ENCODE results near the gene IFNAR1. TPM values are rescaled to one million over a fixed set of nuclear protein-coding genes. Genes with fewer than 3 reads are reported as not detected.
A peak's percentile ranks its signal among the peaks of the same experiment; 100 is the strongest.

IFNAR1 gene
- total RNA-seq, 1 donor from 2014 or later, result 18.7 TPM

DNA sequence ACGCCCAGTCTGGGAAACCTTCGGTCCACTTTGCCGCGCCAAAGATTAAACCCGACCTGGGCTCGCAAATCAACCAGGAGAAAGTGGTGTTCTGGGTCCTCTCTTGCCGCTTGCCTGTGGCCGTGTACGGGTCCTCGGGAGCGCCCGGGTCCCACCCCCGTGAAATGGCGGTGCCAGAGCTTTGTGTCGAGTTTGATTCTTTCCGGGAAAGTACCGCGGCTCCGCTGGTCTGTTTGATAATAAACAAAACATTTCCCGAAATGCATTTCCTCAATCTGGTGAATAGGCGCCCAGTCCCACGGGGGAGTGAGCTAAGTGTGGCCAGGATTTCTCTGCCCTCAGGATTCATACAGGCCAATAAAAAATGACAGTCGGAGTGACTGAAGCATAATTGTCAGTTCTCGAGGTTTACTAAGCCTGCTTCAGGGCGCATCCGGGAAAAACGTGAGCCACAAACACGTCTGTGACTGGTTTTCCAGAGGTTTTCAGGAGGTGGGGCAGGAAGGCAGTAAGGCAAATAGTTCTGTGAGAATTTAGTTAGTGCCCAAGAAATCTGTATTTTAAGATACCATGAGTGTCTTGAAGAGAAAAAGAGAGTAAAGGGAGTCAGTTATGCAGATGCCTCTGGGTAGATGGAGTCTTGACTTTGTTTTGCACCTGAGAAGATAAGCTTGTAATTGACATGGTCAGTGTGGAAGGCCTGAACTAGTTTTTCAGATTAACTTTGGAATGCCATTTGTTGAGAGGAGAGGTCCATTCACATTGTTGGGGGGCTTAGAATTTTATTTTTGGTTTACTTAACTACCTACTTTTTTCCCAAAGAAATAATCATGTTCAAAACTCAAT lies 675 bp downstream of the IFNAR1 start:
- no peaks in the 10 kb centered on the region for H3K36me3 ChIP-seq (ENCODE audit: control insufficient read depth, insufficient read depth, low read length)
- DNase-seq (ENCODE audit: low read depth), result peak; percentile 19
- TF ChIP-seq CTCF (IDR thresholded peaks at IDR 0.05; ENCODE audit: insufficient read depth, low read length, poor library complexity, severe bottlenecking), result no peak
- peak overlapping the region; percentile 98 for H3K4me3 ChIP-seq (ENCODE audit: low read depth, low read length)
- H3K27me3 ChIP-seq (ENCODE audit: control insufficient read depth, insufficient read depth, low read length), result no peaks in the 10 kb centered on the region

- DNase-seq (ENCODE audit: low read depth), result no peak
- no peak for TF ChIP-seq CTCF (IDR thresholded peaks at IDR 0.05; ENCODE audit: insufficient read depth, low read length, poor library complexity, severe bottlenecking)
- H3K36me3 ChIP-seq (ENCODE audit: control insufficient read depth, insufficient read depth, low read length), result no peaks in the 10 kb centered on the region
These were observed 2.6 kb downstream of the IFNAR1 start for GRCh38 chr21:33327326-33327725.

DNA sequence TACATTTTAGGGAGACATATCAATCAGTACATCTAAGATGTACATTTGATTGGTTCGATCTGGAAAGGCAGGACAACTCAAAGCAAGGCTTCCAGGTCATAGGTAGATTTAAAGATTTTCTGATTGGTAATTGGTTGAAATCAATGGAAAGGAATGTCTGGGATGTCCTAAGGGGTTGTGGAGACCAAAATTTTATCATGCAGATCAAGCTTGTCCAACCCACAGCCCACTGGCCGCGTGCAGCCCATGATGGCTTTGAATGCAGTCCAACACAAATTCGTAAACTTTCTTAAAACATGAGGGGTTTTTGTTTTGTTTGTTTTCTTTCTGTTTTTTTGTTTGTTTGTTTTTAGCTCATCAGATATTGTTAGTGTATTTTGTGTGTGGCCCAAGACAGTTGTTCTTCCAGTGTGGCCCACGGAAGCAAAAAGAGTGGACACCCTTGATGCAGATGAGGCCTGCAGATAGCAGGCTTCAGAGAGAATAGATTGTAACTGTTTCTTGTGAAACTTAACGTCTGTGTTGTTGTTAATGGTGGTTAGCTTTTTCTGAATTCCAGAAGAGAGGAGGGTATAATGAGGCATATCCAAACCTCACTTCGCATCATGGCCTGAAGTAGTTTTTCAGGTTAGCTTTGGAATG lies 3.1 kb downstream of the IFNAR1 start:
- no peak for DNase-seq (ENCODE audit: low read depth)
- no peaks in the 10 kb centered on the region for H3K36me3 ChIP-seq (ENCODE audit: control insufficient read depth, insufficient read depth, low read length)
- H3K27me3 ChIP-seq (ENCODE audit: control insufficient read depth, insufficient read depth, low read length), result no peaks in the 10 kb centered on the region
- H3K4me3 ChIP-seq (ENCODE audit: low read depth, low read length), result no peak overlapping the region
- TF ChIP-seq CTCF (IDR thresholded peaks at IDR 0.05; ENCODE audit: insufficient read depth, low read length, poor library complexity, severe bottlenecking), result no peak

More at GRCh38 chr21:33327326-33327725, 2.6 kb downstream of the IFNAR1 start:
- H3K27me3 ChIP-seq (ENCODE audit: control insufficient read depth, insufficient read depth, low read length), result no peaks in the 10 kb centered on the region
- H3K4me3 ChIP-seq (ENCODE audit: low read depth, low read length), result no peak overlapping the region

DNA sequence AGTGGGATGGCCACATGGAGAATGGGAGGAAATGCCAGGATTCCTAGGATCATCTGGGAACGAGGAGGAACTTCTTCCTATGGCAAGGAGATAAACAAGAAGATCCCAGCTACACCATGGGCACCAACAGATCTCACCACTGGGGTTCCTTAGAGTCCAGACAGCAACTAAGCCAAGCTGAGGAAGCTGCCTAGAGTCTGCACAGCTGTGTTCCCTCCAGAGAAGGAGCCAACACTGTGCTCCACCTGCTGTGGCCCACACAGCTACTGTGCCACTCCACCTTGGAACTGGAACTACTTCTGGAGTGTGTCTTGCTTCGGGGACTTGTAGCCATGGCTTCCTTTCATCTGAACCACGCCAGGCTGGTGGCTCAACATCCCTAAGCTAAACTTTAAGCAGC lies 6.0 kb downstream of the IFNAR1 start:
- H3K36me3 ChIP-seq (ENCODE audit: control insufficient read depth, insufficient read depth, low read length), result no peaks in the 10 kb centered on the region
- TF ChIP-seq CTCF (IDR thresholded peaks at IDR 0.05; ENCODE audit: insufficient read depth, low read length, poor library complexity, severe bottlenecking), result no peak
- DNase-seq (ENCODE audit: low read depth), result no peak
- no peaks in the 10 kb centered on the region for H3K27me3 ChIP-seq (ENCODE audit: control insufficient read depth, insufficient read depth, low read length)
- no peak overlapping the region for H3K4me3 ChIP-seq (ENCODE audit: low read depth, low read length)

- Histone ChIP-seq H3K36me3 (ENCODE audit: control insufficient read depth, insufficient read depth, low read length) (no peaks in the 10 kb centered on the region), H3K27me3 (ENCODE audit: control insufficient read depth, insufficient read depth, low read length) (no peaks in the 10 kb centered on the region), H3K4me3 (ENCODE audit: low read depth, low read length) (no peak overlapping the region)
- no peak for DNase-seq (ENCODE audit: low read depth)
- no peak for TF ChIP-seq CTCF (IDR thresholded peaks at IDR 0.05; ENCODE audit: insufficient read depth, low read length, poor library complexity, severe bottlenecking)
These were observed 7.4 kb downstream of the IFNAR1 start for GRCh38 chr21:33332143-33332542.
